Breast epithelium (tissue), 3 donors: ENCODE measurements around the gene ABHD10.

Experiments used
- CTCF ChIP-seq, 3 donors: fragments of 450-650 bp; IDR thresholded peaks; one replicate each; pipeline ENCODE4 v1.5.1; 2016 to 2017; ENCODE audit warnings: antibody characterized with exemption in 3 of 3, mild to moderate bottlenecking in 3 of 3, moderate library complexity in 3 of 3
- POLR2A ChIP-seq: fragments of 450-650 bp; IDR thresholded peaks from one replicate; pipeline ENCODE4 v1.6.1; 2016; ENCODE audit warnings: antibody characterized with exemption, mild to moderate bottlenecking, moderate library complexity

GRCh38 chr3:111989061-111989678 is 10.3 kb downstream of the ABHD10 start:
- TF ChIP-seq POLR2A (no peak), CTCF (IDR thresholded peaks at IDR 0.05) (peak; percentile 11 to 56 (median 50))
